ENCODE measurements around the gene MSL1.

- no peak for TF ChIP-seq CTCF (IDR thresholded peaks at IDR 0.05; ENCODE audit: insufficient read depth, low read length, poor library complexity, severe bottlenecking)
- no peak for TF ChIP-seq EZH2phosphoT487 (conservative IDR thresholded peaks at IDR 0.05; ENCODE audit: low read length)
Observed at GRCh38 chr17:40075942-40076498, 45.8 kb upstream of the MSL1 start.

Data from SU-DHL-6 (cell line).